NCI-H526 (cell line): ENCODE measurements around the gene DDC.

Experiments
- DNase-seq, 2 experiments: peaks; one replicate each; lab custom pipeline; 2025; lab: John Stamatoyannopoulos, UW

Gene DDC

GRCh38 chr7:50564640-50565558, at the start of gene DDC:
Gene DDC (minus strand): TSS chr7:50565405. CDS start chr7:50544085, 21,320 bp downstream.
- no peak for DNase-seq

GRCh38 chr7:50613473-50613872, 48.3 kb upstream of the DDC start:
- no peak for DNase-seq

- DNase-seq, result no peak
Measured at GRCh38 chr7:50612704-50613103, 47.5 kb upstream of the DDC start.

GRCh38 chr7:50610521-50611277, 45.5 kb upstream of the DDC start:
- DNase-seq, result no peak

- no peak for DNase-seq
Measured at GRCh38 chr7:50608196-50608906, 43.1 kb upstream of the DDC start.

- DNase-seq, result no peak
Measured at GRCh38 chr7:50607524-50608125, 42.4 kb upstream of the DDC start.

- no peak for DNase-seq
Measured at GRCh38 chr7:50605059-50605458, 39.9 kb upstream of the DDC start.

GRCh38 chr7:50603287-50603686, 38.1 kb upstream of the DDC start:
- no peak for DNase-seq

GRCh38 chr7:50599385-50599784, 34.2 kb upstream of the DDC start:
- no peak for DNase-seq

GRCh38 chr7:50598460-50599343, 33.5 kb upstream of the DDC start:
- DNase-seq, result no peak

- no peak for DNase-seq
Measured at GRCh38 chr7:50596484-50596883, 31.3 kb upstream of the DDC start.

- peak in 1 of 2 experiments; percentile 38 for DNase-seq
Measured at GRCh38 chr7:50595491-50596102, 30.4 kb upstream of the DDC start.

GRCh38 chr7:50594734-50595485, 29.7 kb upstream of the DDC start:
- DNase-seq, result no peak

- peak in 1 of 2 experiments; percentile 7 for DNase-seq
Measured at GRCh38 chr7:50594136-50594535, 28.9 kb upstream of the DDC start.

GRCh38 chr7:50592940-50593339, 27.7 kb upstream of the DDC start:
- DNase-seq, result no peak

- no peak for DNase-seq
Measured at GRCh38 chr7:50591480-50592438, 26.6 kb upstream of the DDC start.

- DNase-seq, result no peak
Measured at GRCh38 chr7:50591098-50591479, 25.9 kb upstream of the DDC start.

GRCh38 chr7:50590535-50590934, 25.3 kb upstream of the DDC start:
- no peak for DNase-seq

- no peak for DNase-seq
Measured at GRCh38 chr7:50589364-50589763, 24.2 kb upstream of the DDC start.
